ENCODE measurements around the gene MCTP1.
"Not testable (repeated sequence)": the region's sequence is repeated elsewhere in the genome, so short reads cannot be mapped to it uniquely, and the experiment has no call there.

The MCTP1 gene

DNA sequence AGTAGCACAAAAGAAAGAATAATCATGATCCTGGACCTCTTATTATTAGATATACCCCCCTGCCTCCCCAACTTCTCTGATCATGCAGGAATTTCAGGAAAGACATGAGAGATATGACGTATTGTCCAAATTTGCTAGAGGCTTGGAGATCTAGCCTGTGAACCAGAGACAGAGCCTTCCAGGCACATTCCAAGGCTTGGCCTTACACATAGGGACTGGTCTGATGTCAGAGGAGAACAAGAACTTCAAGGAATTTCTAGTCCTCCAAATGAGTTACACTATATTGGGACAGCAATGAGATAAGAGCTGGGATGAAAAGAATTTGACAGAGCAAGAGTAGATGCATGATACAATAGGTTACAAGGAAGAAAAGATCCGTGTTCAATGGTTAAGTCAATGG is 67.0 kb downstream of the MCTP1 start:
- Histone ChIP-seq H3K4me2 (ENCODE audit: low read depth, low read length) (no peak overlapping the region), H3K4me3 (ENCODE audit: low read length) (no peak overlapping the region), H3K4me1 (ENCODE audit: low read length) (no peaks in the 10 kb centered on the region), H3K27me3 (replicated peaks; ENCODE audit: insufficient read depth, low read length) (no peaks in the 10 kb centered on the region), H3F3A (ENCODE audit: insufficient read depth, low read length) (no peaks in the 10 kb centered on the region), H3K9me3 (replicated peaks; ENCODE audit: insufficient read depth, low read length) (no peaks in the 10 kb centered on the region), H3K9me2 (replicated peaks; ENCODE audit: insufficient read depth, low read length) (no peaks in the 10 kb centered on the region), H2AFZ (ENCODE audit: low read length) (no peak overlapping the region), H3K27ac (ENCODE audit: low read length) (no peak overlapping the region), H3K9ac (ENCODE audit: low read length) (no peak overlapping the region), H4K20me1 (ENCODE audit: insufficient read depth, low read length) (no peaks in the 10 kb centered on the region), H3K79me2 (ENCODE audit: low read length) (no peaks in the 10 kb centered on the region), H3K36me3 (replicated peaks; ENCODE audit: insufficient read depth, low read length) (no peaks in the 10 kb centered on the region)
- no peak for DNase-seq
- TF ChIP-seq CTCF (IDR thresholded peaks at IDR 0.05; ENCODE audit: low read length) (no peak), EZH2 (optimal IDR thresholded peaks at IDR 0.05; ENCODE audit: low read depth, low read length) (no peak), EZH2phosphoT487 (IDR thresholded peaks at IDR 0.05; ENCODE audit: low read length) (no peak)

DNA sequence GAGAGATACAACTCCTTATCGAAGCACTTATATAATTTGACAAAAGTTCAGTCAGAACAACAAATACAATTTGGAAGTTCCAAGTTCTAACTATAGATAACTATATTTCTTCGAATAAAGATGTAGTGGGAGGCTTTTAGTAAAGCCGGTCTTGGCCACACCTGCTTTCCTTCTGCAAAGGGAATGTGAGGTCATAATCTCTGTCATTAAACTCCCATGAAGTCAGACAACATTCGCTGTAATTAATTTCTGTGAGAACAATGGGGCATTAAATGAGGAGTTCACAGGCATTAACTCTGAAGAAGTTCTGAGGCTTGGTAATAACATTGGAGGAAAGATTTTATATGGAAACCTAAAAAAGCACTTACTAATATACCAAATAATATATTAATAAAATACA is 67.5 kb downstream of the MCTP1 start:
- Histone ChIP-seq H4K20me1 (ENCODE audit: insufficient read depth, low read length) (no peaks in the 10 kb centered on the region), H3K27me3 (replicated peaks; ENCODE audit: insufficient read depth, low read length) (no peaks in the 10 kb centered on the region), H3K4me1 (ENCODE audit: low read length) (no peaks in the 10 kb centered on the region), H3K36me3 (replicated peaks; ENCODE audit: insufficient read depth, low read length) (no peaks in the 10 kb centered on the region), H3K4me3 (ENCODE audit: low read length) (no peak overlapping the region), H3F3A (ENCODE audit: insufficient read depth, low read length) (no peaks in the 10 kb centered on the region), H3K27ac (ENCODE audit: low read length) (no peak overlapping the region), H3K79me2 (ENCODE audit: low read length) (no peaks in the 10 kb centered on the region), H2AFZ (ENCODE audit: low read length) (no peak overlapping the region), H3K9ac (ENCODE audit: low read length) (no peak overlapping the region), H3K9me2 (replicated peaks; ENCODE audit: insufficient read depth, low read length) (no peaks in the 10 kb centered on the region), H3K9me3 (replicated peaks; ENCODE audit: insufficient read depth, low read length) (no peaks in the 10 kb centered on the region), H3K4me2 (ENCODE audit: low read depth, low read length) (no peak overlapping the region)
- TF ChIP-seq EZH2phosphoT487 (IDR thresholded peaks at IDR 0.05; ENCODE audit: low read length): no peak
- TF ChIP-seq EZH2 (optimal IDR thresholded peaks at IDR 0.05; ENCODE audit: low read depth, low read length): no peak
- TF ChIP-seq CTCF (IDR thresholded peaks at IDR 0.05; ENCODE audit: low read length): no peak
- no peak for DNase-seq

- H3K36me3 ChIP-seq (replicated peaks; ENCODE audit: insufficient read depth, low read length): no peaks in the 10 kb centered on the region
- H3K9me2 ChIP-seq (replicated peaks; ENCODE audit: insufficient read depth, low read length): no peaks in the 10 kb centered on the region
- H3K4me1 ChIP-seq (ENCODE audit: low read length): no peaks in the 10 kb centered on the region
- H4K20me1 ChIP-seq (ENCODE audit: insufficient read depth, low read length): no peaks in the 10 kb centered on the region
- no peak overlapping the region for H3K4me3 ChIP-seq (ENCODE audit: low read length)
- no peak for TF ChIP-seq EZH2 (optimal IDR thresholded peaks at IDR 0.05; ENCODE audit: low read depth, low read length)
- TF ChIP-seq CTCF (IDR thresholded peaks at IDR 0.05; ENCODE audit: low read length): no peak
- TF ChIP-seq EZH2phosphoT487 (IDR thresholded peaks at IDR 0.05; ENCODE audit: low read length): no peak
- no peak overlapping the region for H2AFZ ChIP-seq (ENCODE audit: low read length)
- no peak overlapping the region for H3K4me2 ChIP-seq (ENCODE audit: low read depth, low read length)
- no peak for DNase-seq
- H3F3A ChIP-seq (ENCODE audit: insufficient read depth, low read length): no peaks in the 10 kb centered on the region
- H3K27me3 ChIP-seq (replicated peaks; ENCODE audit: insufficient read depth, low read length): no peaks in the 10 kb centered on the region
- H3K79me2 ChIP-seq (ENCODE audit: low read length): no peaks in the 10 kb centered on the region
- no peak overlapping the region for H3K9ac ChIP-seq (ENCODE audit: low read length)
- no peaks in the 10 kb centered on the region for H3K9me3 ChIP-seq (replicated peaks; ENCODE audit: insufficient read depth, low read length)
- no peak overlapping the region for H3K27ac ChIP-seq (ENCODE audit: low read length)
Measured at GRCh38 chr5:95216136-95216955, 68.5 kb downstream of the MCTP1 start.

DNA sequence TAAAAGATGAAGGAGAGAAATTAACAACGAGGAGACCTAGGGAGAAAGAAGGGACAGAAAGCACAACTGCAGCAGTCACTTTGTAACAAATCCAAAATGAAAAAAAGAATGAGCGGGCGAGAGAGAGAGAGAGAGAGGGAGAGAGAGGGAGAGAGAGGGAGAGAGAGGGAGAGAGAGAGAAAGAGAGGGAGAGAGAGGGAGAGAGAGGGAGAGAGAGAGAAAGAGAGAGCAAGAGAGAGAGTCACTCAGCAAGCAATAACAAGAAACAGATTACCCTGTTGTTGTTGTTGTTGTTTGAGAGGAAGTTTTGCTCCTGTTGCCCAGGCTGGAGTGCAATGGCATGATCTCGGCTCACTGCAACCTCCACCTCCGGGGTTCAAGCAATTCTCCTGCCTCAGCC is 77.1 kb downstream of the MCTP1 start:
- not testable (repeated sequence) for H3K4me1 ChIP-seq (ENCODE audit: low read length); H3K9me3 ChIP-seq (replicated peaks; ENCODE audit: insufficient read depth, low read length); H3K36me3 ChIP-seq (replicated peaks; ENCODE audit: insufficient read depth, low read length); H3K27me3 ChIP-seq (replicated peaks; ENCODE audit: insufficient read depth, low read length); H3K9me2 ChIP-seq (replicated peaks; ENCODE audit: insufficient read depth, low read length); H2AFZ ChIP-seq (ENCODE audit: low read length); H3F3A ChIP-seq (ENCODE audit: insufficient read depth, low read length); H3K27ac ChIP-seq (ENCODE audit: low read length); H3K4me2 ChIP-seq (ENCODE audit: low read depth, low read length); H3K9ac ChIP-seq (ENCODE audit: low read length); DNase-seq; H4K20me1 ChIP-seq (ENCODE audit: insufficient read depth, low read length); H3K79me2 ChIP-seq (ENCODE audit: low read length); H3K4me3 ChIP-seq (ENCODE audit: low read length)

Measured in MM.1S (cell line).